ENCODE measurements around the gene FMNL1.

GRCh38 chr17:45282683-45283644, 61.3 kb downstream of the FMNL1 start:
- TF ChIP-seq POLR2AphosphoS5 (IDR thresholded peaks at IDR 0.05), result peak in 2 of 3 donors; percentile 50 to 64
- TF ChIP-seq CTCF (IDR thresholded peaks at IDR 0.05), result no peak

Measured in stomach (tissue), 4 donors.